GM06990 (cell line): ENCODE measurements around the gene NR3C2.

Experiments
- DNase-seq: peaks from one replicate; pipeline ENCODE4 v3.0.0-alpha.2; 2011; ENCODE audit not compliant: insufficient read length; ENCODE audit errors: extremely low read depth
- H3K27me3 ChIP-seq: replicated peaks from 2 replicates; pipeline ENCODE4 v1.6.0; 2011; ENCODE audit warnings: low read length; ENCODE audit not compliant: control insufficient read depth, insufficient read depth
- H3K36me3 ChIP-seq: 2 replicates; pipeline ENCODE4 v1.5.1; 2011; ENCODE audit warnings: low read length; ENCODE audit not compliant: control insufficient read depth, insufficient read depth
- H3K4me3 ChIP-seq: replicated peaks from 2 replicates; pipeline ENCODE4 v1.5.1; 2011; ENCODE audit warnings: low read depth, mild to moderate bottlenecking, control low read depth, low read length
- CTCF ChIP-seq: IDR thresholded peaks from 2 replicates; pipeline ENCODE4 v1.5.1; 2011; ENCODE audit warnings: low read length, control low read depth, mild to moderate bottlenecking, inconsistent platforms; ENCODE audit not compliant: insufficient read depth, poor library complexity, severe bottlenecking

The NR3C2 gene

DNA sequence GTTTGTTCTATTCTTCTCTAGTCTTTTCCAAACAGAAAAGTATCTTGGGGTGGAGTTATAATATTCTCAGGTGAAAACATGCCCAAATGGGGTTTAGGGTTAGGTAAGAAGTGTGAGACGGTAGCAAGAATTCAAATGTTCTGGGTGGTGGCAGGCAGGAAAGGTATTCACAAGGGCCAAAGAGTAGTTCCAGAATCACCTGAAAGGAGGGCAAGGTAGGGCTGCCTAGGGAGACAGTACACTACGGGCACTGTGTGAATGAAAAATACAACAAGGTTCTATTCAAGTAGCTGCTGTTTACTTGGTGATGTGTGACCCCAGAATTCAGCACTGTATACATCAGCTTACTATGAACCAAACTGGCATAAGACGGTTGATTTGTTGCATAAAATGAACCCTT, 51.9 kb downstream of the NR3C2 start:
- no peak for TF ChIP-seq CTCF
- DNase-seq, result no peak
- Histone ChIP-seq H3K4me3 (no peak overlapping the region), H3K27me3 (no peaks in the 10 kb centered on the region), H3K36me3 (no peaks in the 10 kb centered on the region)

GRCh38 chr4:148380291-148380690, 61.9 kb downstream of the NR3C2 start:
- H3K36me3 ChIP-seq, result no peaks in the 10 kb centered on the region
- TF ChIP-seq CTCF, result no peak
- no peak overlapping the region for H3K4me3 ChIP-seq
- H3K27me3 ChIP-seq, result no peaks in the 10 kb centered on the region
- no peak for DNase-seq

GRCh38 chr4:148376151-148376550, 66.1 kb downstream of the NR3C2 start:
- Histone ChIP-seq H3K36me3 (no peaks in the 10 kb centered on the region), H3K27me3 (no peaks in the 10 kb centered on the region), H3K4me3 (no peak overlapping the region)
- DNase-seq, result no peak
- TF ChIP-seq CTCF, result no peak

DNA sequence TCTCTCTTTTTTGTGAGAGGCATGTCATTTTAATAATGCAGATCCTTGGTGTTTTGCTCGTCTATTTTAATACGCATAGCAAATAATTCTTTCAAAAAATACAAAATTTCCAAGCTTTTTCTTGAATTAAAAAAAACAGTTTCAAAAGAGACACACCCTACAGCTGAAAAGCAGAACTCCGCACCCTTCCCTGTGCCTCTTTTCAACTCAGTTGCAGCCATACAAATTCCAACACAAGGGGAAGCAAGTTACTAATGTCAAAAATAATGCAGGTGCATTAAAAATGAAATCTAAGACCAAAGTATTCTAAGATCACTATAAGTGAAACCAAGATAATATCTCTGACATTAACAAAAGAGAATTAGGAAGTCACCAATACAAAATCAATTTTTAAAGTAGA, 66.6 kb downstream of the NR3C2 start:
- H3K4me3 ChIP-seq, result no peak overlapping the region
- DNase-seq, result no peak
- no peaks in the 10 kb centered on the region for H3K36me3 ChIP-seq
- TF ChIP-seq CTCF, result no peak
- no peaks in the 10 kb centered on the region for H3K27me3 ChIP-seq

GRCh38 chr4:148373093-148373492, 69.1 kb downstream of the NR3C2 start:
- H3K27me3 ChIP-seq, result no peaks in the 10 kb centered on the region
- no peak for TF ChIP-seq CTCF
- DNase-seq, result no peak
- no peak overlapping the region for H3K4me3 ChIP-seq
- H3K36me3 ChIP-seq, result no peaks in the 10 kb centered on the region

GRCh38 chr4:148369919-148370318, 72.3 kb downstream of the NR3C2 start:
- H3K27me3 ChIP-seq, result no peaks in the 10 kb centered on the region
- no peak overlapping the region for H3K4me3 ChIP-seq
- no peak for TF ChIP-seq CTCF
- no peak for DNase-seq
- H3K36me3 ChIP-seq, result no peaks in the 10 kb centered on the region
